HG02870 (cell line): ENCODE measurements around the gene PAH.
"Not testable (repeated sequence)": the region's sequence is repeated elsewhere in the genome, so short reads cannot be mapped to it uniquely, and the experiment has no call there.

Experiments
- ATAC-seq: cut with Tn5 transposase; IDR thresholded peaks from one replicate; pipeline ENCODE4 v1.9.1; 2021; ENCODE audit warnings: mild to moderate bottlenecking, moderate library complexity; ENCODE audit not compliant: unreplicated experiment

Gene PAH

GRCh38 chr12:102833687-102834441 lies 83.2 kb downstream of the PAH start:
- no peak for ATAC-seq

- not testable (repeated sequence) for ATAC-seq
These were observed 84.2 kb downstream of the PAH start for GRCh38 chr12:102832826-102833225.

- no peak for ATAC-seq
These were observed 92.7 kb downstream of the PAH start for GRCh38 chr12:102824218-102824835.

GRCh38 chr12:102821149-102821548 lies 95.9 kb downstream of the PAH start:
- no peak for ATAC-seq

GRCh38 chr12:102816816-102817434 lies 100.1 kb downstream of the PAH start:
- ATAC-seq: peak; percentile 44

- ATAC-seq: no peak
These were observed 102.2 kb downstream of the PAH start for GRCh38 chr12:102814691-102815367.

- ATAC-seq: no peak
These were observed 104.7 kb downstream of the PAH start for GRCh38 chr12:102812344-102812743.

- ATAC-seq: no peak
These were observed 105.8 kb downstream of the PAH start for GRCh38 chr12:102811110-102811737.

GRCh38 chr12:102808412-102808811 lies 108.6 kb downstream of the PAH start:
- no peak for ATAC-seq

GRCh38 chr12:102806592-102806991 lies 110.5 kb downstream of the PAH start:
- no peak for ATAC-seq

- no peak for ATAC-seq
These were observed 110.9 kb downstream of the PAH start for GRCh38 chr12:102806110-102806509.

GRCh38 chr12:102800565-102800964 lies 116.5 kb downstream of the PAH start:
- ATAC-seq: no peak

- ATAC-seq: no peak
These were observed 117.8 kb downstream of the PAH start for GRCh38 chr12:102799229-102799628.

- no peak for ATAC-seq
These were observed 119.5 kb downstream of the PAH start for GRCh38 chr12:102797528-102797927.

- ATAC-seq: no peak
These were observed 123.1 kb downstream of the PAH start for GRCh38 chr12:102793921-102794320.
